Ovary (tissue), 9 donors: ENCODE data around the gene FAM83C. TPM values are rescaled to one million over a fixed set of nuclear protein-coding genes. Genes with fewer than 3 reads are reported as not detected.

Source experiments
- DNase-seq, 5 donors: peaks; one replicate each; pipeline ENCODE4 v3.0.0-alpha.2; 2019 to 2020
- H3K27ac ChIP-seq, 2 donors: fragments of 200-600 bp; one replicate each; pipeline versions ENCODE4 v1.5.1 to v1.8.0; 2019 to 2022
- H3K27me3 ChIP-seq: fragments of 200-600 bp; one replicate; pipeline ENCODE4 v1.8.0; 2022
- H3K36me3 ChIP-seq: fragments of 200-600 bp; sonication (generic); one replicate; pipeline ENCODE4 v1.5.1; 2019
- H3K4me1 ChIP-seq: one replicate; pipeline ENCODE4 v1.8.1; 2013; ENCODE audit warnings: mild to moderate bottlenecking, moderate library complexity; ENCODE audit not compliant: insufficient read depth
- H3K4me3 ChIP-seq: fragments of 200-600 bp; sonication (generic); one replicate; pipeline ENCODE4 v1.5.1; 2017
- H3K9me3 ChIP-seq, 2 donors: fragments of 200-600 bp in 1 of 2; sonication (generic) in 1 of 2; one replicate each; pipeline versions ENCODE4 v1.5.1 to v1.8.1; 2013 to 2019; ENCODE audit warnings: mild to moderate bottlenecking in 1 of 2, moderate library complexity in 1 of 2
- EP300 ChIP-seq: sonication (generic); formaldehyde crosslinking; IDR thresholded peaks from one replicate; pipeline ENCODE4 v1.6.1; 2017; ENCODE audit warnings: antibody characterized with exemption
- POLR2A ChIP-seq: fragments of 450-650 bp; IDR thresholded peaks from one replicate; pipeline ENCODE4 v1.6.1; 2017; ENCODE audit warnings: antibody characterized with exemption, mild to moderate bottlenecking, moderate library complexity
- WGBS, 3 donors: extraction: QIAGEN DNeasy Blood & Tissue Kit in 1 of 3; methylation state at CpG; one replicate each; pipeline versions ENCODE4 v1.1.5 to v1.1.7; 2013 to 2017; 5-methylcytosine and 5-hydroxymethylcytosine counted together
- intact Hi-C, 4 donors: fragments of 100-400 bp; cut with DNase I; formaldehyde crosslinking; loops; one replicate each; pipeline versions ENCODE4 v1.11.0 to v1.15.1; 2022 to 2023
- polyA plus RNA-seq, 2 donors: library from polyadenylated mRNA; stranded (reverse); fragments of 200-250 nt in 1 of 2; fragments of 350-450 nt in 1 of 2; fragmentation: Illumina TruSeq in 1 of 2; extraction: RNeasy Lipid Tissue Mini Kit (QIAGEN cat#74804) in 1 of 2; gene quantifications; one replicate each; pipeline ENCODE4 v1.2.3, GENCODE V29; 2013 to 2014
- total RNA-seq, 7 donors: library from RNA; depleted of rRNA in 2 of 7; stranded (reverse); fragments of >200 nt in 2 of 7; fragmentation: NEBNext Ultra II Directional in 3 of 7; extraction: Animal tissue kit (Norgen Biotek cat#: 25700) in 3 of 7; gene quantifications; one replicate each; pipeline versions ENCODE4 v1.1.0 to v1.2.4, GENCODE V29; 2016 to 2023
- TF ChIP-seq, protein P1 (sequence below), 3 donors: fragments of 450-650 bp in 2 of 3; fragments of 200-600 bp in 1 of 3; IDR thresholded peaks; one replicate each; pipeline versions ENCODE4 v1.5.1 to v1.8.0; 2016 to 2022; ENCODE audit warnings: antibody characterized with exemption in 3 of 3, mild to moderate bottlenecking in 1 of 3
- donor health status: DM: no; HTN: no; CAD: no; lungs with moderate emphysema.
- donor health status: DM: no; HTN: no; CAD: no.
- donor health status: Bipolar disorder and iron deficiency.
- donor health status: DM: yes; HTN: yes; CAD: no.
- donor health status: DM: no; HTN: no; CAD: no.
- donor health status: DM: yes; HTN: yes; CAD: no.

The FAM83C gene
- total and polyA plus RNA-seq, 9 donors: not detected

- peaks cover 2% of the 10 kb centered on the region for H3K4me1 ChIP-seq
- WGBS, 3 donors: 90 to 97% (median 95%) methylated on average over 3 of the region's 3 CpGs
- no peaks in the 10 kb centered on the region for H3K36me3 ChIP-seq
- intact Hi-C loops: no loop called here
- no peak overlapping the region for H3K4me3 ChIP-seq
- no peak overlapping the region for H3K27ac ChIP-seq
- no peak for DNase-seq
- TF ChIP-seq, protein P1, sequence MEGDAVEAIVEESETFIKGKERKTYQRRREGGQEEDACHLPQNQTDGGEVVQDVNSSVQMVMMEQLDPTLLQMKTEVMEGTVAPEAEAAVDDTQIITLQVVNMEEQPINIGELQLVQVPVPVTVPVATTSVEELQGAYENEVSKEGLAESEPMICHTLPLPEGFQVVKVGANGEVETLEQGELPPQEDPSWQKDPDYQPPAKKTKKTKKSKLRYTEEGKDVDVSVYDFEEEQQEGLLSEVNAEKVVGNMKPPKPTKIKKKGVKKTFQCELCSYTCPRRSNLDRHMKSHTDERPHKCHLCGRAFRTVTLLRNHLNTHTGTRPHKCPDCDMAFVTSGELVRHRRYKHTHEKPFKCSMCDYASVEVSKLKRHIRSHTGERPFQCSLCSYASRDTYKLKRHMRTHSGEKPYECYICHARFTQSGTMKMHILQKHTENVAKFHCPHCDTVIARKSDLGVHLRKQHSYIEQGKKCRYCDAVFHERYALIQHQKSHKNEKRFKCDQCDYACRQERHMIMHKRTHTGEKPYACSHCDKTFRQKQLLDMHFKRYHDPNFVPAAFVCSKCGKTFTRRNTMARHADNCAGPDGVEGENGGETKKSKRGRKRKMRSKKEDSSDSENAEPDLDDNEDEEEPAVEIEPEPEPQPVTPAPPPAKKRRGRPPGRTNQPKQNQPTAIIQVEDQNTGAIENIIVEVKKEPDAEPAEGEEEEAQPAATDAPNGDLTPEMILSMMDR (IDR thresholded peaks at IDR 0.05): no peak
- no peak for TF ChIP-seq EP300
- no peak for TF ChIP-seq POLR2A
- no peaks in the 10 kb centered on the region for H3K9me3 ChIP-seq
- no peaks in the 10 kb centered on the region for H3K27me3 ChIP-seq
Measured at GRCh38 chr20:35326740-35327073, 34.5 kb upstream of the FAM83C start.

DNA sequence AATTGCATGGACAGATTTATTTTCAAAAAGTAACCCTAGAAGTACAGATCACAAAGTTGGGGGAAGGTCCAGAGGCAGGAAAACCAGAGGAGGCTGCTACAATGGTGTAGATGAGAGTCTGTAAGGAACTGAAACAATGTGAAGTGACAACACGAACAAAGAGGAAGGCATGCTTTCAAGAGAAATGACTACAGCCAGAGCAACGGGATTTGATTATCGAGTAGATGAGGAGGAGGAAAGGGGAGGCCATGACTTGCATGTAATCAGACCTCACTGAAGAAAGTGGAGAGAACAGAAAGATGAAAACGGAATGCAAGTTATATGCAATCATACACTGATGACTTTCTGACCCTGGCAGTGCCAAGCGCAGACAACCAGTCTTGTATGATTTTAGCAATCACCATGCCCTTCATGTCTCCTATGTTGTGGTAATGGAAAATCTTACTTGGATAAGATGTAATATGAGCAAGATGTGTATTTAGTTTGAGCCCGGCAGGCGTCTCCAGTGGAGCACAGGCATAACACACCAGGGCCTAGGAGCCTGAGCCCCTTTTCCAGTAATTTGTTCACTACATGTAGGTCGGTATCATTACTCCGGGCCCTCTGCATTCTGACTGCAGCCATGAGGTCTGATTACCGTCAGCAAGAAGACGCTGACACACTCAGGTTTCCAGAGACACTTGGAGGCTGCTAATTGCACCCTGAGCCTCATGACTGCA is 34.0 kb upstream of the FAM83C start:
- 78 to 81% (median 81%) methylated on average over 11 of the region's 11 CpGs for WGBS, 3 donors
- intact Hi-C loops: no loop called here
- H3K36me3 ChIP-seq: no peaks in the 10 kb centered on the region
- H3K4me1 ChIP-seq: peaks cover 2% of the 10 kb centered on the region
- TF ChIP-seq POLR2A (no peak), EP300 (no peak)
- TF ChIP-seq, protein P1 (IDR thresholded peaks at IDR 0.05): no peak
- H3K27ac ChIP-seq: no peak overlapping the region
- H3K9me3 ChIP-seq: no peaks in the 10 kb centered on the region
- H3K27me3 ChIP-seq: no peaks in the 10 kb centered on the region
- H3K4me3 ChIP-seq: no peak overlapping the region
- no peak for DNase-seq

- peaks cover 2% of the 10 kb centered on the region for H3K4me1 ChIP-seq
- no peak overlapping the region for H3K27ac ChIP-seq
- no peaks in the 10 kb centered on the region for H3K27me3 ChIP-seq
- H3K9me3 ChIP-seq: no peaks in the 10 kb centered on the region
- H3K36me3 ChIP-seq: no peaks in the 10 kb centered on the region
- WGBS, 3 donors: 88 to 89% (median 88%) methylated on average over 6 of the region's 6 CpGs
- no peak for DNase-seq
- no peak overlapping the region for H3K4me3 ChIP-seq
- intact Hi-C loops: no loop called here
- no peak for TF ChIP-seq POLR2A
- TF ChIP-seq EP300: no peak
- TF ChIP-seq, protein P1 (IDR thresholded peaks at IDR 0.05): no peak
Measured at GRCh38 chr20:35325401-35325800, 33.2 kb upstream of the FAM83C start.

- Histone ChIP-seq H3K36me3 (no peaks in the 10 kb centered on the region), H3K27me3 (no peaks in the 10 kb centered on the region), H3K4me3 (no peak overlapping the region), H3K27ac (no peak overlapping the region), H3K9me3 (no peaks in the 10 kb centered on the region), H3K4me1 (no peaks in the 10 kb centered on the region)
- intact Hi-C loops: no loop called here
- TF ChIP-seq, protein P1 (IDR thresholded peaks at IDR 0.05): no peak
- no peak for TF ChIP-seq EP300
- TF ChIP-seq POLR2A: no peak
- DNase-seq: no peak
- 95 to 97% (median 95%) methylated on average over 3 of the region's 3 CpGs for WGBS, 3 donors
Measured at GRCh38 chr20:35320396-35321126, 28.3 kb upstream of the FAM83C start.
